A549 treated with AZD2906 at 1 μM for 4 hours (cell line): ENCODE data around the gene SETSIP. TPM values are rescaled to one million over a fixed set of nuclear protein-coding genes. Genes with fewer than 3 reads are reported as not detected.

Source experiments
- total RNA-seq: library from RNA; stranded (reverse); fragments of 200-300 nt; extraction: Qiagen RNA extraction; gene quantifications from 5 replicates; pipeline ENCODE4 v1.2.3, GENCODE V29; 2022

SETSIP gene, protein sequence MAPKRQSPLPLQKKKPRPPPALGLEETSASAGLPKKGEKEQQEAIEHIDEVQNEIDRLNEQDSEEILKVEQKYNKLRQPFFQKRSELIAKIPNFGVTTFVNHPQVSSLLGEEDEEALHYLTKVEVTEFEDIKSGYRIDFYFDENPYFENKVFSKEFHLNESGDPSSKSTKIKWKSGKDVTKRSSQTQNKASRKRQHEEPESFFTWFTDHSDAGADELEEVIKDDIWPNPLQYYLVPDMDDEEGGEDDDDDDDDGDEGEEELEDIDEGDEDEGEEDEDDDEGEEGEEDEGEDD
- total RNA-seq = not detected in 5 replicates

DNA sequence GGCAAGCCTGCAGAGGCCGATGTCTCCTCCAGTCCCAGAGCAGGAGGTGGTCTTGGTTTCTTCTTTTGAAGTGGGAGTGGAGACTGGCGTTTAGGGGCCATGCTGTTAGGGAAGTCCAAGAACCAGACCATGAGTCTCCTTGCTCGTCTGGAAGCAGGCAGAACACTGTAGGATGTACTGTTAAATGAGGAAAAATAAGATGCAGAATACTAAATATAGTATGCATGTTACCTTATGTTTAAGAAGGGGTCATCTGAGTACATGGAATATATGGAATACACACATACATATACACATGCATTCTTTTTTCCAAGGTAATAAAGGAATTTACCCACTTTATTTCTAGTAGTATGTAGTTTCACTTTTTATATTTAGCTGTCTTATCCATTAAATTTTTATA, at the start of gene SETSIP:
Gene SETSIP (minus strand): TSS at position 101 of the 400 bp plus-strand sequence. CDS start 0 bp downstream, at position 101.

GRCh38 chr1:92080128-92080985, 5.1 kb upstream of the SETSIP start, which contains the start of gene BTBD8:
BTBD8 (plus strand) TSS chr1:92080345; CDS start chr1:92080572, 227 bp downstream.

Other genes with a start within 250 kb of the SETSIP start
- 6.5 to 10.2 TPM (median 7.8 TPM) in 5 replicates for gene TGFBR3, start 189.3 kb downstream of the SETSIP start, total RNA-seq
- not detected in 5 replicates for gene BRDT, start 126.0 kb downstream of the SETSIP start, total RNA-seq
- gene EPHX4, start 45.4 kb downstream of the SETSIP start, total RNA-seq = 0.56 to 0.85 TPM (median 0.64 TPM) in 5 replicates
- 0.36 to 0.86 TPM (median 0.49 TPM) in 5 replicates for gene BTBD8, start 4.9 kb upstream of the SETSIP start, total RNA-seq
- gene C1orf146, start 142.5 kb upstream of the SETSIP start, total RNA-seq = not detected in 5 replicates
- gene GLMN, start 223.6 kb upstream of the SETSIP start, total RNA-seq = 5.1 to 6.9 TPM (median 6.4 TPM) in 5 replicates
- gene RPAP2, start 223.6 kb upstream of the SETSIP start, total RNA-seq = 7.4 to 10.0 TPM (median 9.4 TPM) in 5 replicates